ENCODE data around the gene IGSF22.

IGSF22 gene

DNA sequence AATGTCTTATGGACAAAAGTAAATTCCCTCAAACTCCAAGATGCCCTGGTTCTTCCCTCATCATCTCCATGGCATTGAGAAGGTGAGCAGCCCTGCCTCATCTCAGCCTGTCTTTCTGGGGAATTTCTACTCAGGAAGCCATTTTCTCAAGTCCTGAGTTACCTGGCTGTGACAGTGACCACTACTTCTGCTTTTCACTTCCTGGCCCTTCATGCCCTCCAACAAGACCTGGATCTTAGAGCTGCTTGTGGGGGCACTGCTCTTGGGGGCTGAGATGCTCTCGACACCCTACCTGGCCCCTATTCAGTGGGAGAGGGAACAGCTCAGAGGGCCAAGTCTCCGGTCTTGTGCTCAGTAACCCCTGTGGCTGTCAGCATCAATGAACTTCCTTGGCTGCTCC, 5.5 kb upstream of the IGSF22 start:
- Mint-ChIP-seq H3K9me3 (no peaks in the 10 kb centered on the region), H3K4me3 (no peak overlapping the region), H3K36me3 (ENCODE audit: low read depth) (no peaks in the 10 kb centered on the region), H3K4me1 (ENCODE audit: low read depth) (peaks cover 11% of the 10 kb centered on the region), H3K27ac (no peak overlapping the region), H3K27me3 (no peaks in the 10 kb centered on the region)

DNA sequence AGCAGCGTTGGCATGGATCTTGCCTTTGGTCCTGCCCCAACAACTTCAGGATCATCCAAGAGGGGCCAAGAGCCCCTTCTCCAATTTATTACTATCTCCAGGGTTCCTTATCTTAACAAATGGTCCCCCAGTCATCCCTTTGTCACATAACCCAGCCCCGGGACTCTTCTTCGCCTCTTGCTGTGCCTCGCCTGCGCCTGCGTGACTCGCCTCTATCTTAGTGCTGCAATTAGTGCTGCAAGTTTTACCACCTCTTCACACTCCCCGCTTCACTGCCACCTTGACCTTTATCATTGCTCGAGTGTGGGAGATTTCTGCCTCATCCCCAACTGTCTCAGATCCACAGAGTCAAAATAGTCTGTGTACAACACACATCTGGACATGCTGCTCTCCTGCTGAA, 4.0 kb upstream of the IGSF22 start:
- Mint-ChIP-seq H3K9me3 (no peaks in the 10 kb centered on the region), H3K27me3 (no peaks in the 10 kb centered on the region), H3K36me3 (ENCODE audit: low read depth) (no peaks in the 10 kb centered on the region), H3K27ac (no peak overlapping the region), H3K4me3 (no peak overlapping the region), H3K4me1 (ENCODE audit: low read depth) (peaks cover 11% of the 10 kb centered on the region)

DNA sequence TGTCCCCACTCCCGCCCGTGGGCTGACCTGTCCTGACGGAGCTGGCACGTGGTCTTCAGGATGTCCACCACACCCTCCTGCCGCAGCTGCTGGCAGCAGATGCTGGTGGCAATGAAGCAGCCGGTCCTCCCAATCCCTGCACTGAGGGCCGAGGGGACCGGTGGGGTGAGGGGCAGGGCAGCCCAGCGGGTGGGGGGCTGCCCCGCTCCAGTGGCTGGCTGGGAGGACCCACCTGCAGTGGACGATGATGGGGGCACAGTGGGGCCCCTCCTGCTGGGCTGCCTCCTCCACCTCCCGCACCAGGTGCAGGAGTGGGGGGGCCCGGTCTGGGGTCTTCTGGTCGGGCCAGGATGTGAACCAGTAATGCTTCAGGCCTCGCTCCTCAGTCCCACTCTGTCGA, 3.4 kb upstream of the IGSF22 start:
- Mint-ChIP-seq H3K9me3 (no peaks in the 10 kb centered on the region), H3K27ac (no peak overlapping the region)

DNA sequence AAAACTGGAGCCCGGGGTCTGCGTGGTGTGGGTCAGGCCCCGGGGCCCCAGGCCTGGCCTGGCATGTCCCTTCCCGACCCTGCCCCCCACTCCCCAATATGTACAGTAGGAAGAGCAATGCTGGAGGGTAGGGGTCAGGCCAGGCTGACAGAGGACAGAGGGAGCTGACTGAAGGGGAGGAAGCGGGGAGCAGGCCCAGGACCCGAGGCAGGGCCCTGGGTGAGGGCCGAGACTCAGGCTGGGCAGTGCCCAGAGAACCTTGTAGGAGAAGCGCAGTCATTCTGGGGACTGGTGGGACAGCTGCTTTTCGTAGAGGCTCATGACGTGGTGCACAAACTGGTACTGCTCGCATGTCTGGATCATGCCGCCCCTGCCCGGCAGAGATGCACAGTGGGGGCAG, 2.7 kb upstream of the IGSF22 start:
- Mint-ChIP-seq H3K9me3 (no peaks in the 10 kb centered on the region), H3K27ac (no peak overlapping the region), H3K27me3 (no peaks in the 10 kb centered on the region), H3K36me3 (ENCODE audit: low read depth) (no peaks in the 10 kb centered on the region), H3K4me3 (no peak overlapping the region), H3K4me1 (ENCODE audit: low read depth) (peaks cover 11% of the 10 kb centered on the region)

More for the DNA sequence above, 3.4 kb upstream of the IGSF22 start:
- Mint-ChIP-seq H3K4me3 (no peak overlapping the region), H3K36me3 (ENCODE audit: low read depth) (no peaks in the 10 kb centered on the region), H3K27me3 (no peaks in the 10 kb centered on the region), H3K4me1 (ENCODE audit: low read depth) (peaks cover 11% of the 10 kb centered on the region)

DNA sequence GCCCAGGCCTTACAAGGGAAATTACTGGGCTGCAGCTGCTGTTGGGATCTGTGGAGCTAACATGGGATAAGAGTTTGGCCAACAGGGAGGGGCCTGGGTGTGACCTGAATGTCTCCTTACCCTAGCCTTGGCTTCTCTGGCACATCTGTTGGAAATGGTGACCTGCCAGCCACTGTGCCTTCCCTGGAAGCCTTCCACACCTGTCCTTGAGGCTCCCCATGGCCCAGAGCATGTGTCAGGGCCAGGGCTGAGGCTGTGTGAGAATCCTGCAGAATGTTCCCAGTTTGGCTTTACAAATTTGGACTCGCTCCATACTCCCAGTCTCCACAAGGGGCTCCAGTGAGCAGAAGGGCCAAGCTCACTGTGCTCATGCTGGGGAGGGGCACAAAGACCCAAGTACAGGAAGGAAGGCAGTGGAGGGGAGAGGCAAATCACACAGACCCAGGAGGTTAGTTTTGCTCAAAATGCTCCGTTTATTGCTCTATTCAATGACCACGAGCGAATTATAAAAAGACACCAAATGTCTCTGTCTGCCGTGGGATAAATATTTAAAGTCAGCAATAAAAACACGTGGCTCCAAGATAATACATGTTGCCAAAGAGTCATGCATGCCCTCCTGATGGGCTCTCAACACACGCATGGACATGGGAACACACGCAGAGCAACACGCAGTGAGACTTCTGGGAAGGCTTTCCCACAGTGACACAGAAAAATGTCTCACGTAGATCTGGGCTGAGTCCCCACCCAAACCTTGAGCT, 1.7 kb upstream of the IGSF22 start:
- Mint-ChIP-seq H3K4me3 (no peak overlapping the region), H3K36me3 (ENCODE audit: low read depth) (no peaks in the 10 kb centered on the region), H3K27ac (no peak overlapping the region), H3K4me1 (ENCODE audit: low read depth) (peaks cover 12% of the 10 kb centered on the region), H3K27me3 (no peaks in the 10 kb centered on the region), H3K9me3 (no peaks in the 10 kb centered on the region)

DNA sequence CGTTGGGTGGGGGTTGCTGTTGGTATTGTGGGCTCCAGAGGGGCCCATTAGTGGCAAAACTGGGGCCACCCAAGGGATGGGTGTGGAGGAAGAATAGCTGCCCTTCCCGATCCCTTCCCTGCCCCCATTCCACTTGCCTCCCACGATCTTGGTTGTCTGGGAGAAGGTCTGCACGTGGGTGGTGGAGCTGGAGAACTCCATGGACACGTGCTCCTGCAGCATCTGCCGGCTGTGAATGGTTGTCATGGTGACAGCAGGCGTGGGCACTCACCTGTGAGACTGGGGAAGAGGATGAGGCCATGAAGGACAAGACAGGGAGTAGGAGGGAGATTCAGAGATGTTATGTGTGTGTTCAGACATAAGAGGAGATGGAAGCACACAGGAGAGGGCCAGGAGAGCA, 2.0 kb downstream of the IGSF22 start:
- H3K27me3 Mint-ChIP-seq: no peaks in the 10 kb centered on the region
- H3K27ac Mint-ChIP-seq: no peak overlapping the region
- no peak overlapping the region for H3K4me3 Mint-ChIP-seq

DNA sequence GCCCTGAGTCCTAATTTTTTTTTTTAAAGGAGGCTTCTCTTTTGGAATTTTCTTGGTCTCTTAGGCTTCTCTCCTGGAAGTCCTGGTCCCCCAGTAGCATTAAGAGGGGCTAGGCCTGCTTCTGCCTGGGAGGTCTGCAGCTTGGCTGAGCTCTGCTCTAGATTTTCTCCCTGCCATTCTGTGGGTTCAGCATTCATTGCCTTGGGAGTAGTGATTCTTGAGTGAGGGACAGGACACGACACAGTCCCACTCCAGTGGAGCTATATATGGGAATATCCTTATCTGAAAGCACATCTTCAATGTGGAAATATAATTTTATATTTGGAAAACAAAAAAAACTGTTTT, 3.7 kb downstream of the IGSF22 start:
- no peak overlapping the region for H3K27ac Mint-ChIP-seq

More for the DNA sequence above, 2.0 kb downstream of the IGSF22 start:
- Mint-ChIP-seq H3K36me3 (ENCODE audit: low read depth) (no peaks in the 10 kb centered on the region), H3K9me3 (no peaks in the 10 kb centered on the region), H3K4me1 (ENCODE audit: low read depth) (peaks cover 25% of the 10 kb centered on the region)

DNA sequence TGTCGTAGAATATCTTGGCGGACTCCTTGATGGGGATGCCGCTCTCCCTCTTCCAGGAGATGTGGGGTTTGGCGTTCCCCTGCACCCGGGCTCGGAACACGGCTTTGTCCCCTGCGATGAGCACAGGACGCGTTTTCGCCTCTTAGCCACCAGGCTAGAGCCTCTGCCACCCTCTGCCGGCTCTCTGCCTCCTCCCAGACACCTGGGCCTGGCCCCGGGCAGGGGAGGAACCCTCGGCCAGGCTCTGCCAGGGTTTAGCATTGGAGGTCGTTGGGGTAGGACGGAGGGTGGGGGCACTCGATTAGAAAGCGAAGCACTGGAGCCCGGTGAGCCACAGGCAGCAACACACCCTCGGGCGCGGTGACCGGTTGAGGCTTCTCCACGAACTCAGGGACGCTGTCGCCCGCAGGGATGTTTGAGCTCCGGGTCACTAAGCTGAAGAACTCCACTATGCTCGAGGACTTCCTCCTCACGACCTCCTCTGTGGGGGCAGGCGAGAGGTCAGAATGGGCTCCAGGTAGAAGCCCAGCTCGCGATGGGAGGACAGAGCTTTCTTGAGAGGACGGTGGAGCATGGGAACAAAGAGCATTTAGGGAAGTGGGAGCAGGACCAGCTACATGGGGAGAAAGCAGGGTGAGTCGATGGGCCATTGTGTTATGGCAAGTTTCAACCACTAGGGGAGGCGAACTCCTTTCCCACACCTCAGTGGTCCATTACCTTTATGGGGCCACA, 4.3 kb downstream of the IGSF22 start:
- Mint-ChIP-seq H3K4me3 (peak overlapping the region; percentile 86), H3K27ac (peak overlapping the region; percentile 36), H3K27me3 (no peaks in the 10 kb centered on the region), H3K36me3 (ENCODE audit: low read depth) (no peaks in the 10 kb centered on the region), H3K9me3 (no peaks in the 10 kb centered on the region), H3K4me1 (ENCODE audit: low read depth) (peaks cover 16% of the 10 kb centered on the region)

More for the DNA sequence above, 3.7 kb downstream of the IGSF22 start:
- no peaks in the 10 kb centered on the region for H3K36me3 Mint-ChIP-seq (ENCODE audit: low read depth)
- no peaks in the 10 kb centered on the region for H3K9me3 Mint-ChIP-seq
- H3K4me1 Mint-ChIP-seq (ENCODE audit: low read depth): peaks cover 16% of the 10 kb centered on the region
- peak overlapping the region; percentile 86 for H3K4me3 Mint-ChIP-seq
- no peaks in the 10 kb centered on the region for H3K27me3 Mint-ChIP-seq

DNA sequence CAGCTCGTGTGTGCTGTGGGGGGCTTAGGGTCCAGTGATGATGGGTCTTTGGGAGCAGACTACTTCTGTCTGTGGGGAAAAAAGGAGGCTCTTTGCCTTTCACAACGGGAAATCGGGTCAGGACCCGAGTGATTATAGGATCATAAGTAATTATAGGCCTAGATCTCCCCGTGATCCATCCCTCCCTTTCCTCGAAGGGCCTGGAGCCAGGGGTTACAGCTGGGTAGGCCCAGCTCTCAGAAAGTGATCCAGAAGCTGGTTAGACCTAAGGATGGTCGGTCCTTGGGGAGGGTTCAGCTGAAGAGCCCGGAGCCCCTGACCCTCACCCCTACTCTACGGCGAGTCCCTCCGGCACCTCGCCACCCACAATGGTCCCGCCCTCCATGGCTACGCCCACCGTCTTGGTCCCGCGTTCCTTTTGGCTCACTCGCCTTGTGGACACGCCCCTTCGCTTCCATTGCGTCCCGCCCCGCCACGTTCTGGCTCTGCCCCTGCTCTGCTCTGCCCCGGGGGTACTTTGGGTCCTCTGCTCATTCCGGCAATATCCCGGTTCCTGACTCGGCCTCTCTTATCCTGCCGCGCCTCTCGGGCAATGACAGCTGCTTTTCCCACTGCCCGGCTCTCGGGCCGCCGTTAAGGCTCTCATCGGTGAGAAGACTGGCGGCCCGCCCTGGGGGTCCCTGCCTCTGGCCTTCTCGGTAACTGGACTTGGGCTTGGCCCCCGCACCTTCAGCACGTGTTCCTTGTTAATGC, 5.0 kb downstream of the IGSF22 start:
- H3K27ac Mint-ChIP-seq: peak overlapping the region; percentile 36
- no peaks in the 10 kb centered on the region for H3K27me3 Mint-ChIP-seq
- no peaks in the 10 kb centered on the region for H3K36me3 Mint-ChIP-seq (ENCODE audit: low read depth)
- H3K4me3 Mint-ChIP-seq: peak overlapping the region; percentile 86
- H3K4me1 Mint-ChIP-seq (ENCODE audit: low read depth): peaks cover 16% of the 10 kb centered on the region
- no peaks in the 10 kb centered on the region for H3K9me3 Mint-ChIP-seq

DNA sequence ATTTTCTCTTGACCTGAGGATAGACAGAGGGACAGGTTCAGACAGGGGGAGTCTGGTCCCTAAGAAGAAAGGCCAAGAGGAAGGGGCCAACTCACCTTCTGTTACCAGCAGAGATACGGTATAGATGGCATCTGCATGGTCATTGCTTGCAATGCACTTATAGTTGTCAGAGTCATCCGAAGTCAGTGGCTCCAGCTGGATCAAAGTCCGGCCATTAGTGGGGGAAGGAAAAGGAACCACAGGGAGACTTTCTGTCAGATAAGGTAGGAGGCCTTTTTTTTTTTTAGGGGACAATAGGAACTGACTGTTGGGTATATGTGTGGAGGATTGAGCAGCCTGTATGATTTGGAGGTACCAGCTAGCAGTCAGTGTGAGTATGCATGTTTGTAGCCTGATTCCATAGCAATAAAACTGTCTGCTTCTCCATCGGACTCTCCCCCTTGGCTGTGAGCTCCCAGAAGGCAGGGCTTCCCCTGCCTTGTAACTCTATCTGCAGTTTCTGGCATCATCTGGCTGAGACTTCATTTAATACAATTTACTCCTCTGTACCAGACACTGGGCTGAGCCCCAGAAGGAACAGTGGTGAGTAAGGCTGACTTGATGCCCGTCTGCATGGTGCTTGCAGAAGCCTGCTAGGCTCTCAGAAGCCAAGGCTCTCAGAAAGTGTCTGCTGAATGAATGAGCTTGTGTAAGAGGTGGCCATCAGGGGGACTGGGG, 5.7 kb downstream of the IGSF22 start:
- H3K27ac Mint-ChIP-seq: no peak overlapping the region
- H3K36me3 Mint-ChIP-seq (ENCODE audit: low read depth): no peaks in the 10 kb centered on the region
- H3K27me3 Mint-ChIP-seq: no peaks in the 10 kb centered on the region
- H3K4me3 Mint-ChIP-seq: peak overlapping the region; percentile 86
- H3K4me1 Mint-ChIP-seq (ENCODE audit: low read depth): peaks cover 16% of the 10 kb centered on the region
- H3K9me3 Mint-ChIP-seq: no peaks in the 10 kb centered on the region

DNA sequence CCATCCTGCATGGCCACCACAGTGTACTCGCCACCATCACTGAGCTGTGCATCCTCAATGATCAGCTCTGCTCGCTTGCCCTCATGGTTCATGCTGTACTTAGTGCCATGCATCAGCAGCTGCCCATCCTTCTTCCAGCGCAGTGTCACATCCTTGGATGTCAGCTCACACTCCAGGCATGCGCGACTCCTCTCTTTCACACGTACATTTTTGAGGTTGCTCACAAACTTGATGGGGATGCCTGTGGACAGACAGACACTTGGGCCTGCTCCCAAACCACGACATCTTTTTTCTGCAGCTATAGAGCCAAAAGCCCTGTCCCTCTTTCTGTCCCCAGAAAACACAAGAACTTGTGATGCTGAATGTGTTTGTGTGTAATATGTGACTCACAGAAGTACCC, 10.5 kb downstream of the IGSF22 start:
- H3K9me3 Mint-ChIP-seq: no peaks in the 10 kb centered on the region
- no peaks in the 10 kb centered on the region for H3K27me3 Mint-ChIP-seq
- no peak overlapping the region for H3K27ac Mint-ChIP-seq
- no peaks in the 10 kb centered on the region for H3K36me3 Mint-ChIP-seq (ENCODE audit: low read depth)
- peaks cover under 1% of the 10 kb centered on the region for H3K4me1 Mint-ChIP-seq (ENCODE audit: low read depth)
- no peak overlapping the region for H3K4me3 Mint-ChIP-seq

DNA sequence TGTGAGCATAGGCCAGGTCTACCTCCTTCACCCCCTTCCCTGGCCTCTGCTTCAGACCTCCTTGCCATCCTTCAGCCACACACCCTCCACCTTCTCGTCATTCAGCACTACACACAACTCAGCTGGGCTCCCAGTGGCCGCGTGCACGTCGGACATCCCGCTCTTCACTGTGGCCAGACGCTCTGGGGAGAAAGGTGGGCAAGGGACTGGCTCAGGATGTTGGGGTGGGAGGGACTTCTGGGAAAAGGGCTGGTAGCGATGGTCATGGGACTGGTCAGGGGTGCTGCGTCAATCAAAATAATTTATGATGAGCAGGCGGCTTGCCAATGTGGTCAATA, 11.6 kb downstream of the IGSF22 start:
- H3K27ac Mint-ChIP-seq: no peak overlapping the region
- H3K27me3 Mint-ChIP-seq: no peaks in the 10 kb centered on the region
- H3K36me3 Mint-ChIP-seq (ENCODE audit: low read depth): no peaks in the 10 kb centered on the region
- no peak overlapping the region for H3K4me3 Mint-ChIP-seq
- H3K4me1 Mint-ChIP-seq (ENCODE audit: low read depth): no peaks in the 10 kb centered on the region
- H3K9me3 Mint-ChIP-seq: no peaks in the 10 kb centered on the region

DNA sequence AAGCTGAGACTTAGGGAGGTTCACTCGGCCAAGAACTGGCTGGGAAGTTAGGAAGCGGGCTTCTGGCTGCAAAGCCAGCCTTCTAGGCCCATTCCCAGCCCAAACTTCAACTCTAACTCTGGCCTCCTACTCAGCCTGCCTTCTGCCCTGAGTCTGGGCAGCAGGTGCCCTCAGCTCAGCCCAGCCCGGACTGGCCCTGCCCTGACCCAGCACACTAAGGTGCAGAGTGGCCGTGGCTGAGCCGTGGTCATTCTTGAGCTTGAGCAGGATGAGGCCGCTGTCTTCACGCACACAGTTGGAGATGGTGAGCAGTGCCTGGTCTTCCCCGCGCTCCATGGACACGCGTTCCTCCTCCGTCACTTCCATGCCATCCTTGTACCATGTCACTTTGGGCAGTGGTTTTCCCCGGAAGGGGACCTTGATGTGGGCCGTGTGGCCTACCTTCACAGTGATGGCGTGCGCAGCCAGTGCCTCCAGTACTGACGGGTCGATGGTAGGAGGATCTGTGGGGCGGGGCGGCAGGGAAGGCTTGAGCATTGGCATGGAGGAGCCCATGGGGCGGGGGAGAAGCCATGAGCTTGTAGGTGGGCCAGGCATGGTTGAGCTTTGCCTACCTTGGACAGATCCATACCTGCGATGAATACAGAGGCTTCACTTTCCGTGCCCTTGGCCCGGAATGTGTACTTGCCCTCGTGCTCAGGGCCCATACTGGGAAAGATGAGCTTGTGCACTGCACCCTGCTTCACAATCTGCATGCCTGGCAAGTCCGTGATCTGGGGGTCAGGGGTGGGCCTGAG, 12.1 kb downstream of the IGSF22 start:
- no peaks in the 10 kb centered on the region for H3K27me3 Mint-ChIP-seq
- no peak overlapping the region for H3K27ac Mint-ChIP-seq
- H3K4me3 Mint-ChIP-seq: no peak overlapping the region
- H3K9me3 Mint-ChIP-seq: no peaks in the 10 kb centered on the region
- no peaks in the 10 kb centered on the region for H3K4me1 Mint-ChIP-seq (ENCODE audit: low read depth)
- no peaks in the 10 kb centered on the region for H3K36me3 Mint-ChIP-seq (ENCODE audit: low read depth)

DNA sequence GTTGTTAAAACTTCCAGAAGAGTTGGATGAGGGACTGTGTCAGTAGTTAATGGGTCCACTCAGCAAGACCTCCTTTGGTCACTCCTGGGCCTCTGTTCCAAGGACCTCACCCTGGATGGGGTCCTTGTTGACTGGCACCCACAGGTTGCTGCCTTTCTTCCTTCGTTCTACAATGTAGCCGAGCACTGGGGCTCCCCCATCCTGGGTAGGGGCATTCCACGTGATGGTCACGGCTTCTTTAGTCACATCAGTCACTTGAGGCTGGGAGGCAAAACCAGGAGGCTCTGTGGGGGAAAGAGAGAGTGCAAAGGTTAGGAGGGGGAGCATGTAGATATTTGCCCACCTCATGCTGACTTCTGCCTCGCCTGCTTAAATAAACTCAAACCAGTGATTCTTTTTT, 15.4 kb downstream of the IGSF22 start:
- no peaks in the 10 kb centered on the region for H3K9me3 Mint-ChIP-seq
- no peaks in the 10 kb centered on the region for H3K27me3 Mint-ChIP-seq
- H3K36me3 Mint-ChIP-seq (ENCODE audit: low read depth): no peaks in the 10 kb centered on the region
- peaks cover 14% of the 10 kb centered on the region for H3K4me1 Mint-ChIP-seq (ENCODE audit: low read depth)
- H3K27ac Mint-ChIP-seq: no peak overlapping the region
- H3K4me3 Mint-ChIP-seq: no peak overlapping the region

Data from stimulated activated naive CD8-positive, alpha-beta T cell treated with anti-CD3 and anti-CD28 coated beads, Interleukin-15, Interleukin-2, amounts not matched to agents 100 ng/mL and 50 ng/mL, for 24 hours (primary cell).